Osteoblast (primary cell): ENCODE measurements around the gene RBM39. TPM values are rescaled to one million over a fixed set of nuclear protein-coding genes. Genes with fewer than 3 reads are reported as not detected.

Experiments
- DNase-seq: peaks from one replicate; pipeline ENCODE4 v3.0.0; 2011; ENCODE audit warnings: low spot score, mixed read lengths; ENCODE audit not compliant: insufficient read length; ENCODE audit errors: missing footprints
- H2AFZ ChIP-seq: 2 replicates; pipeline ENCODE4 v1.6.0; 2011; ENCODE audit warnings: mild to moderate bottlenecking, low read length
- H3K27ac ChIP-seq: 2 replicates; pipeline ENCODE4 v1.5.1; 2011; ENCODE audit warnings: mild to moderate bottlenecking, low read depth, low read length, moderate library complexity
- H3K27me3 ChIP-seq: 2 replicates; pipeline ENCODE4 v1.6.0; 2012; ENCODE audit warnings: mild to moderate bottlenecking, control low read depth, inconsistent platforms, low read length, moderate library complexity; ENCODE audit not compliant: insufficient read depth
- H3K36me3 ChIP-seq: 2 replicates; pipeline ENCODE4 v1.5.1; 2011; ENCODE audit warnings: mild to moderate bottlenecking, low read length, control low read depth, moderate library complexity; ENCODE audit not compliant: insufficient read depth
- H3K4me1 ChIP-seq: 2 replicates; pipeline ENCODE4 v1.5.1; 2011; ENCODE audit warnings: mild to moderate bottlenecking, low read length, control low read depth, moderate library complexity; ENCODE audit not compliant: insufficient read depth
- H3K4me2 ChIP-seq: 2 replicates; pipeline ENCODE4 v1.6.0; 2011; ENCODE audit warnings: mild to moderate bottlenecking, low read length; ENCODE audit not compliant: insufficient read depth
- H3K4me3 ChIP-seq: fragments of 200-600 bp; sonication (generic); 3 replicates; pipeline ENCODE4 v1.5.1; 2012; ENCODE audit warnings: mild to moderate bottlenecking, low read length, inconsistent platforms; ENCODE audit not compliant: insufficient read depth
- H3K79me2 ChIP-seq: 2 replicates; pipeline ENCODE4 v1.6.0; 2012; ENCODE audit warnings: mild to moderate bottlenecking, low read length, control low read depth, inconsistent platforms; ENCODE audit not compliant: insufficient read depth
- H3K9me3 ChIP-seq: 2 replicates; pipeline ENCODE4 v1.5.1; 2011; ENCODE audit warnings: low read depth, low read length, control low read depth
- H4K20me1 ChIP-seq: 2 replicates; pipeline ENCODE4 v1.6.0; 2012; ENCODE audit warnings: mild to moderate bottlenecking, low read length, control low read depth; ENCODE audit not compliant: insufficient read depth
- total RNA-seq: library from RNA; depleted of rRNA; stranded (reverse); fragments of >200 nt; gene quantifications from 2 replicates; pipeline ENCODE4 v1.2.3, GENCODE V29; 2012
- TF ChIP-seq, protein P1 (sequence below): IDR thresholded peaks from 2 replicates; pipeline ENCODE4 v1.5.1; 2011; ENCODE audit warnings: mild to moderate bottlenecking, low read depth, low read length, moderate library complexity; ENCODE audit errors: extremely low read depth

RBM39 gene
- total RNA-seq, 1 donor, result 300 TPM

DNA sequence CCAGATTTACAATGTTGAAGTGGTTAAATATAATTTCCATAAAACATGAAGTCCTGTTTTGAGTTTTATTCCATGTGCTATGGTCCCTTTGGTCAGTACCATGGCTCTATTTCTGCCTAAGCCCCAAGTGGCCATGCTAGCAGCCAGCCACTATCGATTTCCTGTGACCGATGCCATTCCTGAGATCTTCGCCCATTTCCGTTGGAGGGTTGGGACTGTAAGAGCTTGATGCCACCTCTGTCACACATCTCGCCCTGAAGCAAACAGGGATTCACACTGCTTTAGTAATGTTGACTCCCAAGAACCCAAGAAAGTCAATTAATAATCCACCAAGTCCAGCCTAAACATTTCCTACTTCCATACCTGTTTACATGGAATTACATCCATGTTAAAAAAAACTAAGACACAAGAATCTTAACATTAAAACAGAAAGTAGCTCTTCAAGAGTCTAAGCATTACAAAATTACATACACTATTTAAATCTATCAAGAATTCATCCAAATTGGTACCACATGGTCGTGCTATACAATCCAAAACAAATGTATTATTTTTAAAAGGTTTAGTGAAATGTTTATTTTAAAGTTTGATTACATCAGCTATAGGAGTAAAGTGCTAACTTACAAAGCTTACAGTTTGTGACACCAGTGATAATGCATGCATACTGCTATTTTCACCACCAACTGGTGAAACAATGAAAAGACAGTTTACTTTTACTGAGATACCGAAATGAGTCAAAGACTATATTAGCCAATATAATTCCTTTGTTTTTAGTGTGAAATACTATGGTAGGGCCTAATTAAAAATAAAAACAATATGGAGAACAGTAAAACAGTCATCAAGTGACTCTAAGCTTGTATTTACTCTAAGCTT lies 2.5 kb downstream of the RBM39 start:
- peak; percentile 32 for DNase-seq
- no peaks in the 10 kb centered on the region for H3K9me3 ChIP-seq
- H3K4me3 ChIP-seq, result peak overlapping the region; percentile 95
- H3K36me3 ChIP-seq, result peaks cover 59% of the 10 kb centered on the region
- no peak overlapping the region for H2AFZ ChIP-seq
- peaks cover 84% of the 10 kb centered on the region for H3K79me2 ChIP-seq
- peak overlapping the region; percentile 98 for H3K27ac ChIP-seq
- TF ChIP-seq, protein P1, sequence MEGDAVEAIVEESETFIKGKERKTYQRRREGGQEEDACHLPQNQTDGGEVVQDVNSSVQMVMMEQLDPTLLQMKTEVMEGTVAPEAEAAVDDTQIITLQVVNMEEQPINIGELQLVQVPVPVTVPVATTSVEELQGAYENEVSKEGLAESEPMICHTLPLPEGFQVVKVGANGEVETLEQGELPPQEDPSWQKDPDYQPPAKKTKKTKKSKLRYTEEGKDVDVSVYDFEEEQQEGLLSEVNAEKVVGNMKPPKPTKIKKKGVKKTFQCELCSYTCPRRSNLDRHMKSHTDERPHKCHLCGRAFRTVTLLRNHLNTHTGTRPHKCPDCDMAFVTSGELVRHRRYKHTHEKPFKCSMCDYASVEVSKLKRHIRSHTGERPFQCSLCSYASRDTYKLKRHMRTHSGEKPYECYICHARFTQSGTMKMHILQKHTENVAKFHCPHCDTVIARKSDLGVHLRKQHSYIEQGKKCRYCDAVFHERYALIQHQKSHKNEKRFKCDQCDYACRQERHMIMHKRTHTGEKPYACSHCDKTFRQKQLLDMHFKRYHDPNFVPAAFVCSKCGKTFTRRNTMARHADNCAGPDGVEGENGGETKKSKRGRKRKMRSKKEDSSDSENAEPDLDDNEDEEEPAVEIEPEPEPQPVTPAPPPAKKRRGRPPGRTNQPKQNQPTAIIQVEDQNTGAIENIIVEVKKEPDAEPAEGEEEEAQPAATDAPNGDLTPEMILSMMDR, result peak; percentile 37
- H3K27me3 ChIP-seq, result no peaks in the 10 kb centered on the region
- peaks cover 48% of the 10 kb centered on the region for H4K20me1 ChIP-seq
- peaks cover 57% of the 10 kb centered on the region for H3K4me1 ChIP-seq
- peak overlapping the region; percentile 94 for H3K4me2 ChIP-seq

DNA sequence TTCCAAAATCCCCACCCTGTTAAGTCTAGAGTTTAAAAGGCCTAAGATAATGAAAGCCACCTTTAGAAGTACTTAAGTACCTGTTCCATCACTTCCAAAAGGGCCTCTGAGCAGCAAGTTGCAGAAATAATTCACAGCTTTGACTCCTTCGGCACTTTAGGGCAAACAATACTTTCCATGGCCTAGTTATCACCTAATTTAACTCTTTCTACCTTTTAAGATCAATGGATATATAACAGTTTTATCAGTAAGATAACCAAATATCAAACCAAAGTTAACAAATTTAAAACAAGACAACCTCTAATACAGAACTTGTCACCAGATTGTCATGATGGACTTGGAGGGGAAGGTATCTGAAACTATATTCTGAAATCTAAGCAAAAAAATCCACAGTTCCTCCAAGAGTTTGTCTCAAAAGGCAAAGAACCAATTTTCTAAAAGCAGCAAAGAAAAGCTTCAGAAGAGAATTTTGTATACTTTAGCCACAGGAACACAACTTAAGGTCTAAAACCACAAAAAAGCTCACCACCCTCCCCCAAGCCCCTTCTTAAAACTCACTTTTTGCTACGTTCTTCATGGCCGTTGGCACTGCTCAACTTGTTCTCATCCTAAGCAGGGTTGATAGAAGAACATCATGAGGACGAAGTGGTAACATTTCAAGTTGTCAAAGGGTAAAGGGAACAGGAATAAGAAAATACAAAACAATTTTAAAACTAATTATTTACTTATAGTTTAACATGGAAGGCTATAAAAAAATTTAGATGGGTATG lies 3.5 kb downstream of the RBM39 start:
- H3K36me3 ChIP-seq, result peaks cover 68% of the 10 kb centered on the region
- peaks cover 56% of the 10 kb centered on the region for H3K4me1 ChIP-seq
- TF ChIP-seq, protein P1, result no peak
- H3K9me3 ChIP-seq, result no peaks in the 10 kb centered on the region
- no peak overlapping the region for H2AFZ ChIP-seq
- H3K79me2 ChIP-seq, result peaks cover 93% of the 10 kb centered on the region
- peak; percentile 48 for DNase-seq
- H3K27me3 ChIP-seq, result no peaks in the 10 kb centered on the region
- peak overlapping the region; percentile 4 for H3K4me3 ChIP-seq
- peak overlapping the region; percentile 94 for H3K4me2 ChIP-seq
- peak overlapping the region; percentile 98 for H3K27ac ChIP-seq
- H4K20me1 ChIP-seq, result peaks cover 58% of the 10 kb centered on the region

DNA sequence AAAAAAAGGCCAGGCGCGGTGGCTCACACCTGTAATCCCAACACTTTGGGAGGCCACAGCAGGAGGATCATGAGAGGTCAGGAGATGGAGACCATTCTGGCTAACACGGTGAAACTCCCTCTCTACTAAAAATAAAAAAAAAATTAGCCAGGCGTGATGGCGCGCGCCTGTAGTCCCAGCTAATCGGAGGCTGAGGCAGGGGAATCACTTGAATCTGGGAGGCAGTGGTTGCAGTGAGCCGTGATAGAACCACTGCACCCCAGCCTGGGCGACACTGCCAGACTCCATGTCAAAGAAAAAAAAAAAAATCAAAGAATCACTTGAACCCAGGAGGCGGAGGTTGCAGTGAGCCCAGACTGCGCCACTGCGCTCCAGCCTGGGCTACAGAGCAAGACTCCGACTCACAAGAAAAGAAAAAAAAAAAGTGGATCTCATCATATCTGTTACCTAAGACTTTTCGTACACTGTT lies 4.2 kb downstream of the RBM39 start:
- H3K36me3 ChIP-seq, result peaks cover 75% of the 10 kb centered on the region
- peaks cover 65% of the 10 kb centered on the region for H4K20me1 ChIP-seq
- H3K4me1 ChIP-seq, result peaks cover 50% of the 10 kb centered on the region
- TF ChIP-seq, protein P1, result no peak
- DNase-seq, result no peak
- no peak overlapping the region for H2AFZ ChIP-seq
- no peaks in the 10 kb centered on the region for H3K27me3 ChIP-seq
- H3K4me3 ChIP-seq, result no peak overlapping the region
- H3K9me3 ChIP-seq, result no peaks in the 10 kb centered on the region
- no peak overlapping the region for H3K4me2 ChIP-seq
- H3K79me2 ChIP-seq, result peaks cover 94% of the 10 kb centered on the region
- no peak overlapping the region for H3K27ac ChIP-seq
